ENCODE data around the gene CYP2W1.
"Not testable (repeated sequence)": the region's sequence is repeated elsewhere in the genome, so short reads cannot be mapped to it uniquely, and the experiment has no call there.

The CYP2W1 gene

DNA sequence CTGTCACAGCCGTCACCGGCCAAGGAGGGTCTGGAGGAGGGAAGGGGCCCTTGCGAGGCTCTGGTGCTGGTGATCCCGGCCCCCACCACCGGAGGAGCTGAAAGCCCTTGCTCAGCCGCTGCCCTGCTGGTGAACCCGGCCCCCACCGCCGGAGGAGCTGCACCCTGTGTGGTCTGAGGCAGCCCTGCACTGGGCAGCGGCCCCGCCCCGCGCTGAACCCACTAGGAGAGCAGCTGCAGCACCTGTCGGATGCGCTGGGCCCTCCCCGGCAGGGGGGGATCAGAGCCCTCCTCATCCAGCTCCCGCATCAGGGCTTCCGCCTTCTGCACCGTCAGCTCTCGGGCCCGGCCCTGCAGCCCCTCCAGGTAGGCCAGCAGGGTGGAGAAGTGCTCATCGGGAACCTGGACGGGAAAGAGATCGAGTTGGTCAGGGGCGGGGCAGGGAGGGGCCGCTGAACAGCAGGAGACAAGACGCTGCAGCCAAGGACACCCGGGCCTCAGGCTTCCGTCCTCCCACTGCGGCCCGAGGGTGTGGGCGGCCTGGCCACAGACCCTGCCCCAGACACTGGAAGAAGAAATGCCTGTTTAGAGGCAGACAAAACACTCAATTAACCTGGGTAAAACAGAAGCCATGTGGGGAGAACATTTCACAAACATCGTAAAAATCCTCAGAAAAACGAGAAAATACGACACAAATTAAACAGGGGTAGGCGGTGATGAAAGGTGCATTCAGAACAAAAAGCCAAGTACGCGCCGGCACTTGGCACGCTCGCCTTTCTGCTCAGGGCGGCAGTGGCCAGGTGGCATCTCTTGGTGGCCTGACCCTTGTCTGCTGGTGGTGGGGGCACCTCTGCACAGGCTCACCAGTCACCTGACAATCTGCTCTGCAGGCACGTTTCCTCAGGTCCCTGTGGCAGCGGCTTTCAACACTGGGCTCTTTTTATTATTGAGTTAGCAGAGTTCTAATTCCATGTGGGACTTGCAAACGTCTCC, 14.7 kb downstream of the CYP2W1 start:
- DNase-seq, result no peak

DNA sequence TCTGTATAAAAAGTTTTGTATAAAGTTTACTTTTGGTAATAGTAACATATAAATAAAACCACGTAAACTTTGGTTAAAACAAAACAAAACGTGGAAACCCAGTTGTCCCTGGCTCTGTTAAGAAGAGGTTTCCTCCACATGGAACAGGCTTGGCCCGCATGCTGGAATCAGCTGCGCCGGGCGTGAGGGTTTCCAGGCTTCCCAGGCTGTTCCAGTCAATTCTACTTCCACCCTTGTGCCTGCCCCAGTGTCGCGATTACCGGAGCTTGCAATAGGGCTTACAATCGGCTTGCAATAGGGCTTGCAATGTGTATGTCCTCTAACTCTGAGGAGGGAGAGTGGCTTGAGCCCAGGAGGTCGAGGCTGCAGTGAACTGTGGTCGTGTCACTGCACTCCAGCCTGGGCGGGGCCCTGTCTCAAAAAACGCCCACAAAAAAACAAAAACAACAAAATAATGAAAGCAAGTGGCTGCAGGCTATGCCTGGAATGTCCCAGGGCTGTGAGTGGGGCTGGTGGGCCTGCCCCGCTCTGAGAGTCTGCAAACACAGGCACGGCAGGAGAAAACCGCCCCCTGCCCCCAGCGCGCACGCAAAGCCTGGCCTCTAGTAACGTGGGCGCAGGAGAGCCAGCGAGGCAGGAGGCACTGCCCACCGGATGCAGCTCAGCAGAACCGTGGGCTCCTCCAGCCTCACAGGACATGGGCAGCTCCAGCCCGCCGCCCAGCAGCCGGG, 16.3 kb downstream of the CYP2W1 start:
- DNase-seq, result no peak

DNA sequence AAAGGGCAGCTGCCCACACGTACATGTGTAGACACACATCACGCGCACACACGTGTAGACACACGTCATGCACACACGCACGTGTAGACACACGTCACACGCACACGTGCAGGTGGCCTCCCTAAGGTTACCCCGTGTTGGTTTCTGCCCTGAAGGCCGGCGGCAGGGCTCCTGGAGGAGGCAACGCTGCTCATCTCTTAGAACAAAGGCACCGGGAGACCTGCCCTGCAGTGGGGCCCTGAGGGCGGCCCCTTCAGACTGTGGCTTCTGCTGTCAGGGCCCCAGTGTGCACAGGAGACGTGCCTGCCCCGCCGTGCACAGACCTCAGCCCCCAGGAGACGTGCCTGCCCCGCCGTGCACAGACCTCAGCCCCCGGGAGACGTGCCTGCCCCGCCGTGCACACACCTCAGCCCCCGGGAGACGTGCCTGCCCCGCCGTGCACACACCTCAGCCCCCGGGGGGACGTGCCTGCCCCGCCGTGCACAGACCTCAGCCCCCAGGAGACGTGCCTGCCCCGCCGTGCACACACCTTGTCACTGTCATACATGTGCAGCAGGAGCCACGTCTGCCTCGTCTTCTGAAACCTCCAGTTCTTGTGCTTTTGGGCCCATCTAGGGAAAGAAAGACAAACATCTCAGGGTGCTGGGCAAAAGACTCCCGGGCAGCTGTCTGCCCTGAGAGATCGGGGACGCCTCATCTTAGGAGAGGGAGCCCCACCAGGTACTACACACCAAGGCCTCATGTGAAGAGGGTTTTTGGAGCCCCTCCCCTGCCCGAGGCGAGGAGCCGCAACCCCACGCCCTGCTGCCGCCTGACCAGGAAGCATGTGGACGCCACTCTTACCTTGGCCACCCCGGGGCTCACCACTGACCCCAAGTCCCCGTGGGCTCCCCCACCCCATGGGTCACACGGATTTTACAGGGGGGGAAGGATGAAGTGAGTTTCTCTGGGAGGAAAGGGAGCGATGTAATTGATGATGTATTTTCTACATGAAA, 17.3 kb downstream of the CYP2W1 start:
- DNase-seq, result no peak

GRCh38 chr7:1001069-1001770, 18.2 kb downstream of the CYP2W1 start:
- not testable (repeated sequence) for DNase-seq

DNA sequence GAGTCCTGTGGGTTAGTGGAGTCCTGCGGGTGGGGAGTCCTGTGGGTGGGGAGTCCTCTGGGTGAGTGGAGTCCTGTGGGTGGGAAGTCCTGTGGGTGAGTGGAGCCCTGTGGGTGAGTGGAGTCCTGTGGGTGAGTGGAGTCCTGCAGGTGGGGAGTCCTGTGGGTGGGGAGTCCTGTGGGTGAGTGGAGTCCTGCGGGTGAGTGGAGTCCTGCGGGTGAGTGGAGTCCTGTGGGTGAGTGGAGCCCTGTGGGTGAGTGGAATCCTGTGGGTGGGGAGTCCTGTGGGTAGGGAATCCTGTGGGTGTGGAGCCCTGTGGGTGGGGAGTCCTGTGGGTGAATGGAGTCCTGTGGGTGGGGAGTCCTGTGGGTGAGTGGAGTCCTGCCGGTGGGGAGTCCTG, 19.0 kb downstream of the CYP2W1 start:
- not testable (repeated sequence) for DNase-seq

DNA sequence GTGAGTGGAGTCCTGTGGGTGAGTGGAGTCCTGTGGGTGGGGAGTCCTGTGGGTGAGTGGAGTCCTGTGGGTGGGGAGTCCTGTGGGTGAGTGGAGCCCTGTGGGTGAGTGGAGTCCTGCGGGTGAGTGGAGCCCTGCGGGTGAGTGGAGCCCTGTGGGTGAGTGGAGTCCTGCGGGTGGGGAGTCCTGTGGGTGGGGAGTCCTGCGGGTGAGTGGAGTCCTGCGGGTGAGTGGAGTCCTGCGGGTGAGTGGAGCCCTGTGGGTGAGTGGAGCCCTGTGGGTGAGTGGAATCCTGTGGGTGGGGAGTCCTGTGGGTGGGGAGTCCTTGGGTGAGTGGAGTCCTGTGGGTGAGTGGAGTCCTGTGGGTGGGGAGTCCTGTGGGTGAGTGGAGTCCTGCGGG, 19.5 kb downstream of the CYP2W1 start:
- DNase-seq, result not testable (repeated sequence)

DNA sequence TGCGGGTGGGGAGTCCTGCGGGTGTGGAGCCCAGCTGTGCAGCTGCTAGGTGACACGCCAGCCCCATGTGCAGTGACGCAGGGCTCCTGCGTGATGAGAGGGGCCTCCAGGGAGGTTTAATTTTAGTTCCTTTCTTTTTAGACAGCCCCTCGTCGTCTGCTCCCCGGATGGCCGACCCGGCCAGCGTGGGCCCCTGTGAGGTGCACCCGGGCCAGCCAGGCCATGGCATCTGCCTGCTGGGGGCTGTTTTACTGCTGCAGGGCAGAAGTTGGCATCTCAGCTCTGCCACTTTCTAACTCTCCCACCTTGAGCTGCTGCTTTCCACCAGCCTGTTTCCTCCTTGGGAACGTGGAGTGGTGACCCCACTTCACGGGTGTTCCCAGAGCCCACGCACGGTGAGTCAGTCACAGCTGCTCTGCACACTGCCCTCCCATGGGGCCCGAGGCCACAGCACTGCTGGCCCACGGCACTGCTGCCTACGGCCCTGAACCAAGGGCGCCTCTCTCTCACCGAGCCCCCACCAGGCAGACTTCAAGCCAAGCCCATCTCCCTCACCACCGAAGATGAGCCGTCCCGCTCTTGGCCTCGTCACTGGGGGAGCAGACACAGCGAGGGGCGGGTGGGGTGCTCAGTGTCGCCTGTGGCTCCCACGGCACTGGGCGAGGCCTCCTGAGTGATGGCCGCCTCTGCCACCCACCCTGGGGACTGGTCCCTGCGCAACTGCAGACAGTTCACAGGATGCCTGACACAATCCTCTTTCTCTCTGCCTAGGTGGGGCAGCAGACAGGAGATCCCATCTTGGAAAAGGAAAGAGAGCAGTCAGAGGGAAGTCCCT, 21.3 kb downstream of the CYP2W1 start:
- no peak for DNase-seq

GRCh38 chr7:1005303-1005702, 22.3 kb downstream of the CYP2W1 start:
- DNase-seq, result no peak

GRCh38 chr7:1007901-1008300, 24.9 kb downstream of the CYP2W1 start:
- no peak for DNase-seq

DNA sequence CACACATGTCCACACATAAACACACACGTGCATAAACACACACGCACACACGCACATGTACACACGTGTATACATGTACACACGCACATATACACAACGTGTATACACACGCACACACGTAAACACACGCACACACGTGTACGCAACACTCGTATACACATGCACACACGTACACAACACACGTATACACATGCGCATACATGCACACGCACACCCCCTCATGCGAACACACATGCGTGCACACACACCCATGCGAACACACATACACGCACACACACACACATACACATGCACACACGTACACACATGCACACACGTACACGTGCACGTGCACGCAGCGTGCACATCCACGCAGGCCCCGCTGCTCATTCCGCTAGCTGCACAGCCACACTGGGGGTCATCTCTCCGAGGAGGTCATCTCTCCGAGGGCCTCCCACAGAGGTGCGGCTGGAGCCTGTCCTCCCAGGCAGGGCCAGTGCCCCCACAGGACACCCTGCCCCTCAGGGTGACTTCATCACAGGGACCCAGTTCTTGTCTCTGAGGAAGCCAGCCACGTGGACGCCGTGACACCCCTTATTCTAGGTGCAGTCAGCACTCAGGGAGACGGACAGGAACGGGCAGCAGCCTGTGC, 25.9 kb downstream of the CYP2W1 start:
- DNase-seq, result no peak

- DNase-seq, result no peak
These were observed 26.8 kb downstream of the CYP2W1 start for GRCh38 chr7:1009747-1010146.

DNA sequence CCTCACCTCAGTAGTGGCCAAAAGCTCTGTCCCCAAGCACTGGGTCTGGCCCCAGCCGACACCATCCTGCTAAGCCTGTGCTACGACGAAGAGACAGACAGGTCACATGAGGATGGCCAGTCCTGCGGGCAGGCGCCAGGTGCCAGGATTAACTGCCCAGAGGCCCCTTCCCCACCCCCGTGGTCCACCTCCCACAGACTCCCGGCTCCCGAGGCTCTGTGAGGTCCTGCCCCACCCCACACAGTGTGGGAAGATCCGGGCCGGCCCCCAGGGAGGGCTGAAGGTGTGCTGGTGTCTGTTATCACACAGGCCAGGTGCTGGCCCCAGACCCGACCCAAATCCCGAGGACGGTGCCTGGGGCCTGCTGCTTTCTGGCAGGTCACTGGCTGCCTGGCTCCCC, 27.2 kb downstream of the CYP2W1 start:
- no peak for DNase-seq

DNA sequence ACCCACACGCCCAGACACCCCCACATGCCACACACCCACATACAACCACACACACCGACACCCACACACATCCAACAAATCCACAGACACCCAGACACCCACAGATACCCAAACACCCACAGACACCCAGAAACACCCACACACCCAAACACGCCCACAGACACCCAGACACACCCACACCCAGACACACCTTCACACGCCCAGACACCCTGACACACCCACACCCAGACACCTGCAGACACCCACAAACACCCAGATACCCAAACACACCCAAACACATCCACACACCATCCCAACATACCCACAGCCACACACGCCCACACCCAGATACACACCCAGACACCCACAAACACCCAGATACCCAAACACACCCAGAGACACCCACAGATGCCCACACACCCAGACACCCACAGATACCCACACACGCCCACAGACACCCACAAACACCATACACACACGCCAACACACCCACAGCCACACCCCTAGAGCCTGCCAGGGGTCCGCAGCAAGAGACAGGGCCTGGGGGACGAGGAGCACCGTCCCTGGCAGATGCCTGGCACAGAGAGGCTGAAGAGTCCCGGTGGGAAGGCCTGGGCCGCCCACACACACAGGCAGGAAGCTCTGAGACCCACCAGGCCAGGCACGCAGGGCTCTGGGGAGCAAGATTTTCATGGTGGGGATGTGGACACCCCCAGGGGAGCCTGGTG, 28.5 kb downstream of the CYP2W1 start:
- no peak for DNase-seq

DNA sequence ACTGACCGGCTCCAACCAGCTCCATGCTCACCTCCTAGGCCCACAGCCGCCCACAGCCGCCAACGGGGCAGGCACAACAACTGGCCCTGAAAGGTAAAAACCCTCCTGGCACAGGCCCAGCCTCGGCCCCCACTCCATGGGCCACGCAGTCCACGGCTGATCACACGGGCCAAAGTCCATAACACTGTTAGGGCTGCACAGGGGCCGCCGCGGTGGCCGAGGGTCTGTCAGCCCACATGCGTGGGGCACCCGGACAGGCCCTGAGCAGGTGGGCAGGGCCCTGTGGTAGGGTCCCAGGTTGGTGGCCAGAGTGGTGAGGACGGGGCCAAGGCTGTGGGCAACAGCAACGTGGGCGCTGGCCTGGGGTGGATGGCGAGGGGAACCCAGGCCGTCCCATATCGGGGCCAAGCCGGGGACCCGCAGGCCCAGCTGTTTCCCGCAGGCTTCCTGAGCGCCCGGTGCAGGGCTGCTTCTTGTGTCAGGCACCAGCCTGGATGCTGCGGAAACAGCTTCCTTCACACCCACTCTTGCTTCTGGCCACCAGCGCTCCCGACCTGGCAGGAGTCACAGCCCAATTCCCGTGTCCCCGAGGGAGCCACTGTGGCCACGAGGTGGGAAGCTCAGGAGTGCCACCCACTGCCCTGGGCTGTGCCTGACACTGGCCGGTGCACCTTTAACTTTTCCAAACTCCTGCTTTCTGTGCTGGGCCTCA, 29.2 kb downstream of the CYP2W1 start:
- DNase-seq, result no peak

GRCh38 chr7:1012716-1013095, 29.7 kb downstream of the CYP2W1 start:
- DNase-seq, result no peak

DNA sequence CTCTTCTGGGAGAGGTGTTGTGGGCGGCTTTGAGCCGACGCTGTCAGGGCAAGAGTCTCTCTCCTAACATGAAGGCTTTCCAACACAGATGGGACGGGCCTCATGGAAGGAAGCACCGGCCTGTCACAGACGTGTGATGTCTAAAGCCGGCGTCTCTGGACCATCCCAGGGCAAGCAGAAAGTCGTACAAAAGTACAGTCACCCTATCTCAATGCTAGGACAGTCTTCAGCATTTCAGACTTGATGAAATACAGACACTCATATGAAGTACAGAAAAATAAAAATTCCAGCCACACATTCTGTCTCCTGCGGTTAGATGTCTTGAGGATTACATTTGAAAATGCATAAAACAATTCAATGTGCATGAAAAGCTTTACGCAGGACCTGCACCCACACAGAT, 30.6 kb downstream of the CYP2W1 start:
- peak; percentile 13 for DNase-seq

- no peak for DNase-seq
These were observed 31.7 kb downstream of the CYP2W1 start for GRCh38 chr7:1014681-1015080.

DNA sequence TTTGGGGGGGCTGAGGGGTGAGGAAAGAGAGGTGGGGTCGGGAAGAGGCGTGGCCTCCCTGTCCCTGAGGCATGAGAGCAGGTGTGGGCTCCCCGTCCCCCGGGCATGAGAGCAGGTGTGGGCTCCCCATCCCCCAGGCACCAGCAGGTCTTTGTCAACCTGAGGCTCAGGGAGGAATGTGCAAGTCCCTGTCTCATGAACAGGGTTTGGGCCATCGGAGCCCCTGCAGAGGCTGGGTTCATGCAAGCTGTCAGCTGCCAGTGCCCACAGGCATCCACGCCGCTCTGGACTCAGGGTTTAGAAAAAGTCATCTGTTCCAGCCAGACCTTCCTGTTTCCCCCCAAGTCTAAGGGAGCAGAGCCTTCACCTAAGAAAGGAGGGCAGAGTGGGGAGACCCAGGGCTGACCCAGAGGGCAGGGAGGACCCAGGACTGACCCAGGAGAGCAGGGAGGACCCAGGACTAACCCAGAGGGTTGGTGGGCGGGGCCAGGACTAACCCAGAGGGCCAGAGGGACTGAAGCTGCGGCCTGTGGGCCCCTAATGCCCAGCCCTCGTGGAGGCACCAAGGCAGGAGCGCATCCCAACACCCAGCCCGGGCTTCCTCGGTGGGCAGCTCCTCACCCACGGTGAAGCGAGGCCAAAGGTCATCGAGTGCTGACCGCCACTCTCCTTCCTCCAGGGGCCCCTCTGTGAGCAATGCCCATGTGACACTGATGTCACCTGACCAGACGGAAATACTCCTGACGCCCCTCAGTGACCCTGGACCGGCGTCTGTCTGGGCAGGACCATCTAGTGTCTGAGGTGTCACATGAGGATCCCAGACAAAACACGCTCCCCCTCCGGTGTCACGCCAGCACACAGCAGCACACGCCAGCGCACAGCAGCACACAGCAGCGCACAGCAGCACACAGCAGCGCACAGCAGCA, 32.5 kb downstream of the CYP2W1 start:
- DNase-seq, result no peak
